ENCODE measurements around the gene CBR1. TPM values are rescaled to one million over a fixed set of nuclear protein-coding genes. Genes with fewer than 3 reads are reported as not detected.
"Not testable (repeated sequence)": the region's sequence is repeated elsewhere in the genome, so short reads cannot be mapped to it uniquely, and the experiment has no call there.

Gene CBR1
- polyA plus RNA-seq, 1 donor (not counting 4 experiments of a cell fraction or from before 2014, with no cell fraction given), result 207 TPM

GRCh38 chr21:36073181-36073580 lies 3.4 kb downstream of the CBR1 start:
- H3K27ac ChIP-seq (ENCODE audit: control insufficient read depth, insufficient read depth, low read length), result no peak overlapping the region
- H2AFZ ChIP-seq (ENCODE audit: control insufficient read depth, low read length), result no peak overlapping the region
- H3K9me1 ChIP-seq (ENCODE audit: control insufficient read depth, extremely low read depth, insufficient read depth, low read length), result peaks cover 5% of the 10 kb centered on the region
- DNase-seq (ENCODE audit: low read depth, low spot score) (no peak), FAIRE-seq (no peak)
- no peaks in the 10 kb centered on the region for H4K20me1 ChIP-seq (ENCODE audit: control insufficient read depth, extremely low read depth, insufficient read depth, low read length)
- peaks cover 51% of the 10 kb centered on the region for H3K4me1 ChIP-seq (ENCODE audit: control insufficient read depth, extremely low read depth, insufficient read depth, low read length)
- H3K4me2 ChIP-seq (ENCODE audit: control insufficient read depth, extremely low read depth, insufficient read depth, low read depth, low read length), result peak overlapping the region; percentile 54
- peaks cover 22% of the 10 kb centered on the region for H3K79me2 ChIP-seq (ENCODE audit: control insufficient read depth, insufficient read depth, low read length)
- H3K9me3 ChIP-seq (ENCODE audit: control insufficient read depth, low read depth, low read length), result peaks cover 5% of the 10 kb centered on the region
- H3K9ac ChIP-seq (ENCODE audit: control insufficient read depth, extremely low read depth, insufficient read depth, low read length), result no peak overlapping the region
- H3K36me3 ChIP-seq (ENCODE audit: control insufficient read depth in 2 of 2, extremely low read depth in 1 of 2, insufficient read depth in 2 of 2, low read length in 2 of 2), result peaks cover 8 to 15% of the 10 kb centered on the region in 2 experiments
- H3K27me3 ChIP-seq (ENCODE audit: control insufficient read depth, extremely low read depth, insufficient read depth, low read length), result no peaks in the 10 kb centered on the region
- TF ChIP-seq EZH2 (IDR thresholded peaks at IDR 0.05; ENCODE audit: low read length) (no peak), CTCF (optimal IDR thresholded peaks at IDR 0.05 in 1 of 3, IDR thresholded peaks at IDR 0.05 in 1 of 3, conservative IDR thresholded peaks at IDR 0.05 in 1 of 3; ENCODE audit: extremely low read depth in 1 of 3, insufficient read depth in 2 of 3, low read length in 3 of 3) (no peak)
- dilution Hi-C loops (cut with MboI; ENCODE audit: extremely low pct_ligation_motif_present, low sequenced_read_pairs), result no loop called here
- H3K4me3 ChIP-seq (ENCODE audit: control insufficient read depth in 2 of 3, extremely low read depth in 1 of 3, insufficient read depth in 2 of 3, low read depth in 1 of 3, low read length in 3 of 3), result no peak overlapping the region

GRCh38 chr21:36073911-36074310 lies 4.1 kb downstream of the CBR1 start:
- H3K27ac ChIP-seq (ENCODE audit: control insufficient read depth, insufficient read depth, low read length), result not testable (repeated sequence)

GRCh38 chr21:36075171-36075570 lies 5.3 kb downstream of the CBR1 start:
- Histone ChIP-seq H3K9me3 (ENCODE audit: control insufficient read depth, low read depth, low read length) (no peaks in the 10 kb centered on the region), H4K20me1 (ENCODE audit: control insufficient read depth, extremely low read depth, insufficient read depth, low read length) (no peaks in the 10 kb centered on the region), H3K27me3 (ENCODE audit: control insufficient read depth, extremely low read depth, insufficient read depth, low read length) (no peaks in the 10 kb centered on the region), H2AFZ (ENCODE audit: control insufficient read depth, low read length) (no peak overlapping the region), H3K36me3 (ENCODE audit: control insufficient read depth in 2 of 2, extremely low read depth in 1 of 2, insufficient read depth in 2 of 2, low read length in 2 of 2) (peaks cover 8 to 15% of the 10 kb centered on the region in 2 experiments), H3K9me1 (ENCODE audit: control insufficient read depth, extremely low read depth, insufficient read depth, low read length) (peaks cover 5% of the 10 kb centered on the region), H3K79me2 (ENCODE audit: control insufficient read depth, insufficient read depth, low read length) (peaks cover 18% of the 10 kb centered on the region), H3K27ac (ENCODE audit: control insufficient read depth, insufficient read depth, low read length) (peak overlapping the region; percentile 28), H3K4me2 (ENCODE audit: control insufficient read depth, extremely low read depth, insufficient read depth, low read depth, low read length) (peak overlapping the region; percentile 0), H3K9ac (ENCODE audit: control insufficient read depth, extremely low read depth, insufficient read depth, low read length) (peak overlapping the region; percentile 19), H3K4me1 (ENCODE audit: control insufficient read depth, extremely low read depth, insufficient read depth, low read length) (peaks cover 56% of the 10 kb centered on the region), H3K4me3 (ENCODE audit: control insufficient read depth in 2 of 3, extremely low read depth in 1 of 3, insufficient read depth in 2 of 3, low read depth in 1 of 3, low read length in 3 of 3) (no peak overlapping the region)
- FAIRE-seq, result peak; percentile 20
- dilution Hi-C loops (cut with MboI; ENCODE audit: extremely low pct_ligation_motif_present, low sequenced_read_pairs), result no loop called here
- TF ChIP-seq CTCF (optimal IDR thresholded peaks at IDR 0.05 in 1 of 3, IDR thresholded peaks at IDR 0.05 in 1 of 3, conservative IDR thresholded peaks at IDR 0.05 in 1 of 3; ENCODE audit: extremely low read depth in 1 of 3, insufficient read depth in 2 of 3, low read length in 3 of 3) (no peak), EZH2 (IDR thresholded peaks at IDR 0.05; ENCODE audit: low read length) (no peak)
- no peak for DNase-seq (ENCODE audit: low read depth, low spot score)

More at GRCh38 chr21:36073911-36074310, 4.1 kb downstream of the CBR1 start:
- H3K4me2 ChIP-seq (ENCODE audit: control insufficient read depth, extremely low read depth, insufficient read depth, low read depth, low read length); H3K9ac ChIP-seq (ENCODE audit: control insufficient read depth, extremely low read depth, insufficient read depth, low read length); H4K20me1 ChIP-seq (ENCODE audit: control insufficient read depth, extremely low read depth, insufficient read depth, low read length); dilution Hi-C loops (cut with MboI; ENCODE audit: extremely low pct_ligation_motif_present, low sequenced_read_pairs); FAIRE-seq; H3K27me3 ChIP-seq (ENCODE audit: control insufficient read depth, extremely low read depth, insufficient read depth, low read length); H3K9me3 ChIP-seq (ENCODE audit: control insufficient read depth, low read depth, low read length); H3K9me1 ChIP-seq (ENCODE audit: control insufficient read depth, extremely low read depth, insufficient read depth, low read length); DNase-seq (ENCODE audit: low read depth, low spot score); H2AFZ ChIP-seq (ENCODE audit: control insufficient read depth, low read length); H3K4me3 ChIP-seq (ENCODE audit: control insufficient read depth in 2 of 3, extremely low read depth in 1 of 3, insufficient read depth in 2 of 3, low read depth in 1 of 3, low read length in 3 of 3): not testable (repeated sequence)
- peaks cover 52% of the 10 kb centered on the region for H3K4me1 ChIP-seq (ENCODE audit: control insufficient read depth, extremely low read depth, insufficient read depth, low read length)
- peaks cover 8 to 15% of the 10 kb centered on the region in 2 experiments for H3K36me3 ChIP-seq (ENCODE audit: control insufficient read depth in 2 of 2, extremely low read depth in 1 of 2, insufficient read depth in 2 of 2, low read length in 2 of 2)
- peaks cover 22% of the 10 kb centered on the region for H3K79me2 ChIP-seq (ENCODE audit: control insufficient read depth, insufficient read depth, low read length)

All from keratinocyte (primary cell).